Fibroblast of skin of left quadriceps (primary cell): ENCODE measurements around the gene GRIK3.

Experiments used
- DNase-seq, 2 experiments: peaks; one replicate each; pipeline ENCODE4 v3.0.0-alpha.2; 2013; ENCODE audit warnings: low read depth in 2 of 2

Gene GRIK3

DNA sequence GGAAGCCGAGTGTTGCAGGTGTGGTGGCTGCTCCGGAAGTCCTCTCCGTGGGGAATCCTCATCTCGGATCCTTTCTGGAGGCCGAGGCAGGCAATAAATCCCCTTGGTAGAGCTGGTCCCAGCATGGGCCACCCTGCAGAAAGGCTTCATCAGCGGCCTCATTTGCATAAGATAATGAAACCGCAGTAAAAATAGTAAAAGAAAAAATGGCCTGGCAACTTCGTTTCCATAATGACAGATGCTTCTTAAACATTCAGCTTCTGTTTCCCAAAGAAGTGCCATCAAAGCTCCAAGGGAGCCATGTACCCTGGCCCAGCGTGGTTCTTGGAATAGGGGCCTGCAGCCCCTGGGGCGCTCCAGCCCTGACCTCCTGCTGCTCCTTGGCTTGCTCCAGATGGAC, 244.1 kb downstream of the GRIK3 start:
- no peak for DNase-seq

DNA sequence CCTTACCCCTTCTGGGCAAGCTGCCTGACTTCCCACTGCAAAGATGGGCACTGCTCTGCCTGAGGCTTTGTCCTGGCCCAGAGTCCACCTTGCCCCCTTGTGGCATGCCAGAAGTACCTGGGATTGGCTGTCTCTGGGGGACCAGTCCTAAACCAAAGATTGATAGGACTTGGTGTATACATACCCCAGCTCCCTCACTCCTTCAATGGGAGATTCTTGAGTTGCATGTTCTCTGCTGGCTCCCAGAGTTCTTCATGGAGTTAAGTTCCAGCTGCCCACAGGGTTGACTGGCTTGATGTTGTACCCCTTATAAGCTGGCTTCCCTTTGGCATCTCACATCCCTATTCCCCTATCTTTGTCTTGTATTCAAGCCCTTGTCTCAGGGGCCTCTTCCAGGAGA, 244.8 kb downstream of the GRIK3 start:
- no peak for DNase-seq

DNA sequence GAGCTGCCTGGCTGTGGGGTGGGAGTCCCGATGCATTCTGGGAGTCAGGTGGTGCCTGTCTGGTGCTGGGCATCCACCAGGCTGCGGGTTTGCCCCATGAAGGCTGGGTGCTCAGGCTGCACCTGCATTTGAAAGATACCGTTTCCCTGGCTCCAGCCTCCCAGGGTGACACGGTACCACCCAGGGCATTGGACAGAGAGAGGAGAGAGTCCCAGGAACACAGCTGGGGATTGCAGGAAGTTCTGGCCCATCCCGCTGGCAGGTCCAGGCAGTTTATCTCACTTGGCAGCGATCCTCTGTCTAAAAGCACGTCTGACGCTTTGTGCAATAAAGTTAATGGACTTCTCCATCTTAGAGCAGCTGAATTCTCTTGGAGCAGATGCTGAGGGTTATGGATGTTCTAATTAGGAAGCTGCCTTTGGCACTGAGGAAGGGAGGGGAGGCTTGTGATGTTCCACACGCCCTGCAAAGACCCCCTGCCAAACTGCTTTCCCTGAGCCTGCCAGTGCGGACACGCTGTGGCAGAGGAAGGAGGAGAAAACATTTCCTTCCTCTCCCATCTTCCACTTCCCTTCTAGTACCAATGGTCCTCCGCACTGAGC, 246.9 kb downstream of the GRIK3 start:
- no peak for DNase-seq

DNA sequence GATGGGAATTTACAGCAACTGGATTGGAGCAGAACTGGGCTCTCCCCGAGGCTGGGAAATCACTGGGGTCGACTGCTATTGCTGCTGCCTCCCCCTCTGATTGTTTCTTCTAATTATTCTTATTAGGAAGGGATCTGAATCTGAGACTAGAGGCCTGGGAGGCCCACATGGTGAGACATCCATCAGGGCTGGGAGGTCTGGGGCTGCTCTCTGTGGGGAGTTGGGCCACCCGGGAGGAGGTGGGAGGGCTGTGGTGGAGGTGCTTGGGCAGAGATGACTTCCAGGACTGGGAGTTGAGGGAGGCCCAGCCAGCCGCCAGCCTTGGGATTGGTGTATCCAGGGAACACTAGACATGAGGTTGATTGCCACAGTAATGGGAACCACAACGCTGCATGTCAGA, 247.9 kb downstream of the GRIK3 start:
- no peak for DNase-seq

DNA sequence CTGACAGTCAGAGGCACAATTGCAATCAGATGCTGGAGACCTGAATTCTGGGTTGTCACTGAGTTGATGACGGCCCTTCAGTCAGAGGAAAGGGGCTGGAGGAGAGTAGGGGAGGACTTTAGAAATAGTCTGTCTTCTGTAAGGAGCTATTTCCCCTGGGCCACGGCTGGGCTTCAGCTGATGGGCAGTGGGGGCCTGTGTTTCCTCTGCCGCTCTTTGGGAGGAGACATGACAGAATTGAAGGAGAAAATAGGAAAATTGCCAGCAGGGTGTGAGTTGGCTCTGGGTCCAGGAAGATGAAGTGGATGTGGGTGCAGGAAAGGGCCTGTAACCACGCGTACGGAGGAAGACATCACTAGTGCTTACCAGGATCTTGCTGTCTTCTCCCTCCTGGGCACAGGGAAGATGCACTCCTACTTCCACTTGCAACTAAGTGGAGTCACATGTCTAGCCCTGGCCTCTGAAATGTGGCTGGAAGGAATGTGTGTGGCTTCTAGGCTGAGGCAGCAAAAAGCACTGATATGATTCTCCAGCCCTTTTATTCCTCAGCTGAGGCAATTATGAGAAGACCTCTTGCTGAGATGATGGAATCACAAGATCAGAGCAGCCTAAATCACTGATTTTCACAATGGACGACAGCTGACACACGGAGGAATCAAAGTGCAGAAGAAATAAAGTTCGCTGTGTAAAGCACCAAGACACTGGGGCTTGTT, 250.0 kb downstream of the GRIK3 start:
- DNase-seq = no peak

DNA sequence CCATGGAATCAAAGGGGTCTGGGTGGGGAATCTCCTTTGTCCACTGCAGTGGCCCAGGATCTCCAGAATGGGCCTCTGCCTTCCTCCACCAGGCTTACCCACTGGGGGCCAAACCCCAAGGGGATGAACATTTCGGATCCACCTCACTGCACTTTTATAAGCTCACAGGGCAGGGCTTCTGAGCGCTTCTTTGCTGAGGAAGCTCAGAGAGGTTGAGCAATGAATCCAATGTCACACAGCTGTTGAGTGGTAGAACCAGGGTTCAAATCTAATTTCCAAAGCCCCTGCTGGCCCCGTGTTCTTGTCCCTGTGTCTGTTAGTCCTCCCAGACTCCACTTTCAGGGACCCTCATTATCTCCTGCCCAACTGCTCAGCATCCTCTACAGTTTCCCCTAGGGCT, 250.8 kb downstream of the GRIK3 start:
- no peak for DNase-seq

DNA sequence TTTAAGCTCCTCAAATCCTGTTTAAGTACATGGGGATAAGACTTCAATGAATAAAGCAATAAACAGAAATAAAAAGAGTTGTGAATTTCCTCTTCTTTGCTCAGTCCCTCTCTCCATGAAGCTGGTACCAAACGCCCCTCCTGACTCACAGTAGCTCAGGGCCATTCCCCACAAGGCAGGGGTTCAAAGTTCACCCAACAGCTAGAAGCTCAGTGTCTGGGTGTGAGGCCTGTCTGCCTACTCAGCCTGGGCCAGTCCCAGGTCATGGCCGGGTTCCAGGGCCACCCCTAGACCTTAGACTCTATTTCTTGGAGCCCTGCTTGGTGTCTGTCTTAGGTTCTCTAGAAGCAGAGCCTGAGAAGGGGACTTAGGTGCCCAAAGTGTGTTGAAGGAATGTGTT, 251.5 kb downstream of the GRIK3 start:
- no peak for DNase-seq

DNA sequence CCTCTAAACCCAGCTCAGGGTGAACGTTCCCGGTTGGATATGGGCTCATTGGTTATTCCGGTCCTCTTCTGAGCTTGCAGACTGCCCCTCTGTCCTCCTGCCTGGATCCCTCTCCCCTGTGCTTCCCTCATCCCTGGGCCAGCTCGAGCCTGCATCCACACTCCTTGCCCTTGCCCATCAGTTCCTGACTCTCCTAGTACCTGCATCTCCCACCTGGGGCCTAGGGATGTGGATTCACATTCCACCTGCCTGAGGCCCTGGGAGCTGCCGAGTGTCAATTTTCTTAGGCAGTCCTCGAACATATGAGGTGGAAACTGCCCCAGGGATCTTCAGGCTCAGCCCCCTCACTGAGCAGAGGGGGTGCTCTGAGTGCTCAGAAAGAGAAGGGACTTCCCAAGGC, 252.2 kb downstream of the GRIK3 start:
- no peak for DNase-seq

DNA sequence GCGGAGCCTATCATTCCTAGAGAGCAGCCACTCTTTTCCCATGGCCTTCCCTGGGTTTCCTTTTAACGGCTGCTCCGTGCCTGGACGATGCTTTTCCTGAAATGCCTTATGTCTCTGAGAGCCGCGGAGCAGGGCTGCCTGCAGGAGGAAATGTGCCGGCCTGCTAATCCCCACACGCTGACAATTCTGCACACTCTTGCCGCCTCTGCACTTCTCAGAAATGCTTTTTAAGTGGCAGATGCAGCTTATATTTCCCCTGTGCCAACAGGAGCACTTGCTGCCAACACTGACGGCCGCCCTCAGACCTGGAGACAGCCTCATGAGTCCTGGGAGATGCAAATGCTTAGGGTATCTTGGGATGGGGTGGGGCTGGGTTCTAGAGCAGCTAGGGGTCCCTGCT, 253.2 kb downstream of the GRIK3 start:
- no peak for DNase-seq

DNA sequence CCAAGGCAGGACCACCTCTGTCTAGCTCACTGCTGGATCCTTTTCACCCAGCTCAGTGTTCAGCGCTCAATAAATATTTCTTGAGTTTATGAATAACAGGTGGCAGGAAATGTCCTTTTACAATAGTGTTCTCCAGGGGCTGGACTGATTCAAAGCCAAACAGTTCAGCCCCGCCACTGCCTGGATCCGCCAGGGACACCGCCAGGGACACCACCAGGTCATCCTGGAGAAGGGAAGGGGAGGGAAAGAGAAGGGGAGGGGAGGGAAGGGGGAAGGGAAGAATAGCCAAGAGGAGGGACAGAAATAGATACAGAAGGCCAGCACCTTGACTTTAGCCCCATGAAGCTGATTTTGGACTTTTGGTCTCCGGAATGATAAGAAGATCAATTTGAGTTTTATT, 255.6 kb downstream of the GRIK3 start:
- DNase-seq = no peak

DNA sequence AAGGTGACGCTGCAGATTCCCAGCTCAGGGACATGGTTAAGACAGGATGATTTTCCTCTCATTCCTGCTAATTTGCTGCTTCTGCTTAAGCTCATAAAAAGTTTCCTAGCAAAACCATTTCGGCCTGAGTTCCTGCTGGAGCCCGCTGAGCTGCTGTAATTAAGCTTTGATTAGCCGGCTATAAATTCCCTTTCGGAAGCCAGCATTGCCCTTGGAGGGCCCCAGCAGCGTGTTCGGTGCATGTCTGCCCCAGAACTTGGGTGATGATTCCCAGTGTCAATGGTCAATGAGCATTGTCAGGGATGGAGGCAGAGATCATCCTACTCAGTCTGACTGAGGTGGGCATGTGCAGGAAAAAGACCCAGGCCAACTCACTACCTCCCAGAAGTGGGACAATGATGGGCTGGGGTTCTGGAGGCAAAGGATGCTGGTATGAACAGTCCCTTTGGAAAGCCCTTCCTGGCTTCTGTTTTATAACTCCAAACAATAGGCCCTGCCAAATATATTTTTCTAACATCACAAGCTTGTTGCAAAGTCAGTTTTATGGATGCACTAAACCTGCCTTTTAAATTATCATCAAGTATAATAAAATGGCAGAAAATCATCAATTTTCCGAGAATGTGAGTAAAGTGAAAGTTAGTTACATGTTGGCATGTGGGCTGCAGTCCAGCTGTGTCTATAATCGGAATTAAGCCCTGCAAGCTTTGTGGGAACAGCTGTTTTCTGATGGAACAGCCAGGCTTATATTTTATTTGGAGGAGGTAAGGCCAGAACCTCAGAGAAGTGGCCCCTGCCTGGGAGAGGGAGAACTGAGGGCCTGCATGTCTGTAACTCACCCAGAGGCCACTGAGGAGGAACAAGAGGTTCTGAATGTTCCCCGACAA, 257.1 kb downstream of the GRIK3 start:
- DNase-seq = no peak

DNA sequence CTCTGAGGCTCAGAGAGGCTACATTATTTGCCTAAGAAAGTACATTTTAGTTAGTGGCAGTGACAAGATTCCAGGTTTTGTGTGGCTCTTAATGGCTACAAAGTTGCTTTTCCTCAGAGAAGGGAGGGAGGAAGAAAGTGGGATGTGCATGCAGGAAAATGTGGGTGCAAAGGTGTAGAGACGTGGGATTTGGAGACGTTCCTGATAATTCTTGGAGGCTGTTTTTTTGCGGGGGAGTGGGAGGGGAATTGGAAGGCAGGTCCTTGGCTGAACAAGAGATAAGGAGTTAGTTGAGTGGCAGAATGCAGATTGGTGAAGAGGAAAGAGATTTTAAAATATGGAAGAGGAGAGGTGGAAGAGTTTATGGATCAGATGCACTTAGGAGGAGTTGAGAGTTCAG, 258.1 kb downstream of the GRIK3 start:
- DNase-seq = no peak

DNA sequence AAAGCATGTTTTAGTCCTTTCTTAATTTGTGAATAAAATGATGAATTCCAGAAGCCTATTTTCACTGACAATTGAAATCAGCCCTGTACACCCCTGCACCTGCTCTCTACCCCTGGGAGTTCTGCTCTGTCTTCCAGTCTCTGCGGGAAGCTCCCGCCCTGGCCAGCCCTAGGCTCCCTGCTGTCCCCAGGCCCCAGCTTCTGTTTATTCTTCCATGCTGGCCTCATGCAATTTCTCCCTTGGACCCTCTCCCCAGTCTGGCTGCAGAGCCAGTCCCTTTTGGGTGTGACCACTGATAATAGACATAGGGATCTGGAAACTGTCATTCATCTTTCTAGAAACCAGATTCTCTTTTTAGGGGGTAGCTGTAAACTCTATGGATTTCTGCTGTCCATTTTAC, 258.6 kb downstream of the GRIK3 start:
- no peak for DNase-seq

DNA sequence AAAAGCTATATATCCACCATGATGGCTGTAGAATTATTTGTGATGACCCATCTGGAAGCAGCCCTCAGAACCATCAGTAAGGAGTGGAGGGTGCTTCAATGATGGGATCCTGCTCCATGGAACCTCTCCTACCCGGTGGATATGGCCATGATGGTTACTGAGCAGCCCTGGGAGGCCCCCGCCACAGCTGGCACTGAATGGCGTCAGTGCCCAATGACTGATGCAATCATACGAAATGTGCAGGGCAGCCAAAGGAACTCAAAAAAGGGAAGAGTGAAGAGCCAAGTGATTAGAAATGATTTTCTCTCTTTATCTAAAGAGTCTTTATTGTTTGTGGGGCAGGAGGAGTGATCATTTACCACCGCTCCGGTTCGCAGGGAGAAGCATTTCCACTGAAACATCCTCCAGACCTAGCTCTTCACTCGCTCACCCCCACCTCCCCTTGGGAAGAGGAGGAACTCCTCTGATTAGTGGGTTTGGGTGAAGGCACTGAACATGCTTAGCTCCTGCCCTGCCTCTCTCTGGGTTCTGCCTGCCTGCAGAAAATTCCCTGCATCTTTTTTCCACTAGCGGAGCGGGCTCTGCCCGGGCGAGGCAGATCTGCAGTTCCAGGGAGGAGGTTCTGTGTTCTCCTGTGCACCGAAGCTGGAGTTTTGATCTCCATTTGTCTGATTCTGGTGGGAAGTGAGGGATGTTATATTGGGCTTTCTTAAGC, 260.3 kb downstream of the GRIK3 start:
- no peak for DNase-seq

DNA sequence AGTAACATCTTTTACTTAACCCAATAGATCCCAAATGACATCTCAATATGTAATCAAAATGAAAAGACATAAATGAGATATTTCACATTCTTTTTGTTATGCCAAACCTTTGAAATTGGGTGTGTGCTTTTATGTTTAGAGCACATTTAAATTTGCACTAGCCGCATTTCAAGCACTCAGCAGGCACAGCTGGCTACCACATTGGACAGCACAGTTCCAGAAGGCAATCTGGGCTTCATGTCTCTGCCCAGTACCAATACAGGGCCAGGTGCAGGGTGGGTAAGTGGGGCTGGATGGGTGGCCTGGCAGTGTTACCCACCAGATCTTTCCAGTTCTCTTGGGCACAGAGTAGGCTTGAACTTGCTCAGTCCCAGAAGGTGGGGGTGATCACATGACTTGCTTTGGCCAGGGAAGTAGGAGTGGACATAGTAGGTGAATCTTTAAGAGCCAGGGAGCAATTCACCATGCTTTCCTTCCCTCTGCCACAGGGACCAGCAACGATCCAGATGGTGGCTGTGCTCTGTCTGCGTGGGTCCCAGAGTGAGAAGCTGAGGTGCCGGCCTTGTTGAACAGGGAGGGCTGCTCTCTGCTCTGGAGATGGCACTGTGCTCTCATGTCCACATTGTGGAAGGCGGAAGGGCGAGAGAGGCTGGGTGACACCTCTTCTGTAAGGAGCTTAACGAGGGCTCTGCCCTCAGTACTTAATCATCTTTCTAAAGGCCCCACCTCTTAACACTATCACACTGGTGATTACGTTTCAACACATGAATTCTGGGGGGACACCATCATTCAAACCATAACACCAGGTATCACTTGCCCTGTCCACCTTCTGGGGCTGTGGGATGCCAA, 261.4 kb downstream of the GRIK3 start:
- DNase-seq = no peak

DNA sequence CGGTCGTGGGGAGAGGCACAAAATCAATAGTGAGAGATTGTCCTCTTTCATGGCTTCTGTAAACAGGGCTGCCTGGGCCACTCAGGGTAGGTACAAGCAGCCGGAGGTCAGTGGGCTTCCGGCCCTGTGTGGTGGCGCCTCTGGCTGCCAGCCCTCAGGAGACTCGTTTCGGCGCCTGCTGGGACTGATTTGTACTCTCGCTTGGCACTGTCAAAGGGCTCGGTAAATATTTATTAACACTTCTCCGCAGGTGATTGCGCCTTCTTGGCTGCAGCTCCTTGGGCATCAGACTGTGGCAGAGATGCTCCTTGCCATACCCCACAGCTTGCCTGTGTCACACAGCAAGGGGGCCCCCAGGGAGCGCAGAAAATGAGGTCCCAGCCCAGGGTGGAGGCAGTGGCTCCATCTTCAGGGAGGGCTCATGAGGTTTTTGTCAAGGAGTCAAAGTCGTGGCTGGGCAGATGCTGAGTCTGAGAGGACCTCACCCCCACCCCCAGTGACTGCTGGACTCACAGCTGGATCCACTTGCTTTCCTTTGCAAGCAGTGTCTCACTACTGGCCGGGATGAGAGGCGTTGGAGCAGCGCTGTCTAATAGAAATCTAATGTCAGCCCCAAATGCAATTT, 262.5 kb downstream of the GRIK3 start:
- DNase-seq = no peak

DNA sequence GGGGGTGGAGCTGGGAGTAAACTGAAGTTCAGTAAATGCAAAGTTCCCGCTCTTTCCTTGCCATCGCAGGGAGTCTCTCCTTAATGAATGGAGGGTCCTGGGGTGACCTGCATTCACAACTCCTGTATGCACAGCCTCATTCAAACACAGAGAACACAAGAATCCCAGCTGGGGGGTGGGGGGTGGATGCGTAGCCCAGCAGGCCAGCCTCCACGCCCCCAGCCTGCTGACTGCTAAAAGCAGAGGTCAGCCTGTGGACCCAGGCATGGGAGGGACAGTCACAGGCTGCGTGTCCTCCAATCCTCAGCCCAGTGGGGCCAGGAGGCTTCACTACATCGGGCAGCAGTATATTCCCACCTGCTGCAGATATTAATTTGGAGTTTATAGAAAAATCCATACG, 263.1 kb downstream of the GRIK3 start:
- DNase-seq = no peak

DNA sequence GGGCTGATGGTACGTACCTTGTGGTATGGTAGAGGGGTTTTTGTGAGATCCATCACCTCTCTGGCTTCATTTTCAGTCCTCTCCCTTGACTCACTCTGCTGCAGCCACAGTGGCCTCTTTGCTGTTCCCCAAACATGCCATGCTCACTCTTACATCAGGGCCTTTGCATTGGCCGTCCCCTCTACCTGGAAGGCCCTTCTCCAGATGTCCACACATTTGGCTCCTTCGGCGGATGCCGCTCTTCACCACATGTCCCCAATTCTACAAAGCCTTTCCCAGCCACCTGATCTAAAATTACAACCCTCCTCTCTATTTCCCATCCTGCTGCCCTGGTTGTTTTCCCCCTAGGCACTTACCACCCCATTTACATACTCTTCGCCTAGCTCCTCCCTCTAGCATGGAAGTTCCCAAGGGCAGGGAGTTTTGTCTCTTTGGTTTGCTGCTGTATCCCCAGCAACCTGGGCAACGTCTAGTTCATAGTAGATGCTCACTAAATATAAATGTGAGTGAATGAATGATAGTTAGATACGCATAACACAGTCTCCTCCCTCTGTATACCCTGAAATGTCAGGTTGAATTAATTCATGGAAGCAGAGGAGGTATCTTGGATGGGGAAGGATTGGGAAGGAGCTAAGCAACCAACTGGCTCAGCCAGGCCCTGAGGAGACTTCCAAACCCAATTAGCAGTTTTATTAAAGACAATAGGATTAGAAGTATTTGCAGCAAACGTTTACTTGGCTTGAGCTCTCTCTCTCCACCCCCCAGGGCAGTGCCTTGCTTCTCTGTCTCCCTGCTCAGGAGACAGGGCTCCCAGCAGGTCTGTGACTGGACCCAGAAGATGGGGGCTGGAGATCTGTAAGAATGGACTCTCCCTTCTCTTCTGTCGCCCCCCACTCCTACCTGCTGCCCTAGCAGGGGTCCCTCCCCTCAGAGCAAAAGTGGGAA, 264.2 kb downstream of the GRIK3 start:
- no peak for DNase-seq

DNA sequence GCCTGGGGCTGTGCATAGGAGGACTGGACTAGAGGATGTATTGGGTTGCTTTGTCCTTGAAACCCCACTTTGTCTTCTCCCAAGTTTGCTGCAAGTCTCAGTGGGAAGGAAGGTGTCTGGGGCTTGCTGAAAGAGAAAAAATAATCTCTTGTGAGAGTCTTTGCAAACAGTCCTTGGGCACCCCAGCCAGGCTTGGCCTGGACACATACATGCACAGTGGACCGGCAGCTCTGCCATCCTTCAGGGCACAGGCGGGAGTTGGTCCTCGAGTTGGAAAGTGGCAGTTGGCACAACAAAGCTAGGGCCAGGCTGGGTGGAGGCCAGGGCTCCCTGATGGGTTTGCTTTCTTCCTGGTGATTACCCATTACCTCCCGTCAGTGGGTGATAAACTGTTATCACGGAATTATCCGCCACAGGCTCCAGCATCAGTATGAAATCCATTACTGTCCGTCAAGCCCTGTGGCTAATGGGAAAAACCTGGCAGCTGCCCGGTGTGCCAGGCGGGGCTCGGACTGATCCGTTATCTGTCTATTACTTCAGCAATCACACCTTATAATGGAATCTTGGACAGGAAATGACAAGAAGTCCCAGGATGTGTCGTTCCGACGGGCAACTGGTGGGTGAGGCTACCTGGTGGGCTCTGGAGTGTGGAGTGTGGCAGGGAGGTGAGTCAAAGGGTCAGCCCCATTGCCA, 265.7 kb downstream of the GRIK3 start:
- no peak for DNase-seq
